Karpas-422 (cell line): Measurements from ENCODE around the gene MAN2A2. TPM values are rescaled to one million over a fixed set of nuclear protein-coding genes. Genes with fewer than 3 reads are reported as not detected.
A peak's percentile ranks its signal among the peaks of the same experiment; 100 is the strongest.
"Not testable (repeated sequence)": the region's sequence is repeated elsewhere in the genome, so short reads cannot be mapped to it uniquely, and the experiment has no call there.

Source experiments
- DNase-seq: peaks from one replicate; pipeline ENCODE4 v3.0.0-alpha.2; 2015
- H2AFZ ChIP-seq: fragments of 200-600 bp; sonication (generic); 2 replicates; pipeline ENCODE4 v1.6.1; 2014; ENCODE audit warnings: antibody characterized with exemption, low read length, mixed read lengths
- H3K27ac ChIP-seq: fragments of 200-600 bp; sonication (generic); 2 replicates; pipeline ENCODE4 v1.5.1; 2014; ENCODE audit warnings: mild to moderate bottlenecking, low read length, moderate library complexity
- H3K27me3 ChIP-seq: fragments of 200-600 bp; sonication (generic); 2 replicates; pipeline ENCODE4 v1.6.1; 2014; ENCODE audit warnings: low read length, mixed read lengths
- H3K36me3 ChIP-seq: fragments of 200-600 bp; sonication (generic); 2 replicates; pipeline ENCODE4 v1.6.1; 2014; ENCODE audit warnings: low read length, mixed read lengths; ENCODE audit not compliant: insufficient read depth
- H3K4me1 ChIP-seq: fragments of 200-600 bp; sonication (generic); 2 replicates; pipeline ENCODE4 v1.6.1; 2014; ENCODE audit warnings: mild to moderate bottlenecking, low read length, mixed read lengths
- H3K4me2 ChIP-seq: fragments of 200-600 bp; sonication (generic); 2 replicates; pipeline ENCODE4 v1.6.1; 2014; ENCODE audit warnings: low read length, low read depth, mild to moderate bottlenecking; ENCODE audit not compliant: poor library complexity, severe bottlenecking
- H3K4me3 ChIP-seq: fragments of 200-600 bp; sonication (generic); 2 replicates; pipeline ENCODE4 v1.5.1; 2014; ENCODE audit warnings: mild to moderate bottlenecking, antibody characterized with exemption, low read length, mixed read lengths
- H3K79me2 ChIP-seq: fragments of 200-600 bp; sonication (generic); 2 replicates; pipeline ENCODE4 v1.6.1; 2014; ENCODE audit warnings: mild to moderate bottlenecking, low read length, mixed read lengths
- H3K9ac ChIP-seq: fragments of 200-600 bp; sonication (generic); 2 replicates; pipeline ENCODE4 v1.6.0; 2014; ENCODE audit warnings: low read length
- H3K9me2 ChIP-seq: fragments of 200-600 bp; sonication (generic), shearing (Covaris generic); replicated peaks from 2 replicates; pipeline ENCODE4 v1.6.0; 2014; ENCODE audit warnings: mild to moderate bottlenecking, low read length, moderate library complexity; ENCODE audit not compliant: insufficient read depth
- H3K9me3 ChIP-seq: fragments of 300-700, 200-600 bp; sonication (generic); 2 replicates; pipeline ENCODE4 v1.6.1; 2014; ENCODE audit warnings: low read length, mixed read lengths
- H4K20me1 ChIP-seq: fragments of 200-600 bp; sonication (generic); 2 replicates; pipeline ENCODE4 v1.6.1; 2014; ENCODE audit warnings: mild to moderate bottlenecking, antibody characterized with exemption, low read length, low read depth; ENCODE audit not compliant: insufficient read depth
- total RNA-seq: library from RNA; depleted of rRNA; stranded (reverse); fragments of >200 nt; shearing (Covaris generic); gene quantifications from 2 replicates; pipeline ENCODE4 v1.2.3, GENCODE V29; 2014; ENCODE audit warnings: low replicate concordance

MAN2A2 gene
- total RNA-seq, 1 experiment from 2014 or later: 60.8 TPM

- Histone ChIP-seq H3K4me2 (peak overlapping the region; percentile 95), H3K9me2 (no peaks in the 10 kb centered on the region), H3K4me3 (no peak overlapping the region; the same call in 1 of the 2 replicates), H3K4me1 (peaks cover 41% of the 10 kb centered on the region), H3K79me2 (peaks cover 32% of the 10 kb centered on the region), H3K27ac (peak overlapping the region; percentile 85), H3K27me3 (no peaks in the 10 kb centered on the region), H3K9ac (peak overlapping the region; percentile 87), H2AFZ (no peak overlapping the region), H3K36me3 (no peaks in the 10 kb centered on the region; the same call in 1 of the 2 replicates), H4K20me1 (no peaks in the 10 kb centered on the region), H3K9me3 (no peaks in the 10 kb centered on the region)
- no peak for DNase-seq
Observed at GRCh38 chr15:90873998-90874605, 29.0 kb upstream of the MAN2A2 start.

DNA sequence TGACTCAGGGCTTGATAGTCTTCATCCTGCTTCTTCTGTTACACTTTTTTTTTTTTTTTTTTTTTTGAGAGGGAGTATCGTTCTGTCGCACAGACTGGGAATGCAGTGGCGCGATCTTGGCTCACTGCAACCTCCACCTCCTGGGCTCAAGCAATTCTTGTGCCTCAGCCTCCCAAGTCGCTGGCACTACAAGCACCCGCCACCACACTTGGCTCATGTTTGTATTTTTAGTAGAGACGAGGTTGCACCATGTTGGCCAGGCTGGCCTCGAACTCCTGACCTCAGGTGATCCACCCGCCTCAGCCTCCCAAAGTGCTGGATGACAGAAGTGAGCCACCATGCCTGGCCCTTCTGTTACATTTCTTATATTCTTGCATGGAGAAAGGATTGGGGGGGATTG lies 28.1 kb upstream of the MAN2A2 start:
- H3K79me2 ChIP-seq: peaks cover 32% of the 10 kb centered on the region
- not testable (repeated sequence) for DNase-seq

DNA sequence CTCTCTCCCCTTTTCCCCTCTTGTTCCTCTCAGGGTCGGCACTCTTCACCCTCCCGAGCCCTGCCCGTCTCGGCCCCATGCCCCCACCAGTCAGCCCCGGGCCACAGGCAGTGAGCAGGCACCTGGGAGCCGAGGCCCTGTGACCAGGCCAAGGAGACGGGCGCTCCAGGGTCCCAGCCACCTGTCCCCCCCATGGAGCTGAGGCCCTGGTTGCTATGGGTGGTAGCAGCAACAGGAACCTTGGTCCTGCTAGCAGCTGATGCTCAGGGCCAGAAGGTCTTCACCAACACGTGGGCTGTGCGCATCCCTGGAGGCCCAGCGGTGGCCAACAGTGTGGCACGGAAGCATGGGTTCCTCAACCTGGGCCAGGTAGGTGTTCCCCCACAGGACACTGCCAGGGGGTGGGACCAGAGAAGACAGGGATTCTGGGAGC lies 27.5 kb upstream of the MAN2A2 start:
- peaks cover 32% of the 10 kb centered on the region for H3K79me2 ChIP-seq
- H3K36me3 ChIP-seq: no peaks in the 10 kb centered on the region; the same call in 1 of the 2 replicates

More for the DNA sequence above, 28.1 kb upstream of the MAN2A2 start:
- not testable (repeated sequence) for H3K4me3 ChIP-seq, H3K9me2 ChIP-seq, H3K4me2 ChIP-seq, H3K36me3 ChIP-seq, H3K27me3 ChIP-seq, H3K27ac ChIP-seq, H3K9ac ChIP-seq, H3K9me3 ChIP-seq, H4K20me1 ChIP-seq, H2AFZ ChIP-seq
- H3K4me1 ChIP-seq: peaks cover 32% of the 10 kb centered on the region

DNA sequence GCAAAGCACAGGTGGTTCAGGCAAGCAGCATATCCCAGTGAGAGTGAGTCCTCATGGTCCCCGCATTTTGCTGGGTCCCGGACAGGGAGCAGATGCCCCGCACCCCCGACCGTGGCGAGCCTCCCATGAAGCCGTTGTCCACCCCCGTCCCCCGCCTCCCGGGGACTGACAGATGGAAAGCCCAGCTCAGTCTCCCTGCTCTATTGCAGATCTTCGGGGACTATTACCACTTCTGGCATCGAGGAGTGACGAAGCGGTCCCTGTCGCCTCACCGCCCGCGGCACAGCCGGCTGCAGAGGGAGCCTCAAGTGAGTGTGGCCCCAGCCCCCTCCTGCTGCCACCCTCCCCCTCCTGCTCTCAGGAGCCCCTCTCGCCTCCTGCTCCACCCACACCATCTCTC lies 27.1 kb upstream of the MAN2A2 start:
- no peak overlapping the region for H3K4me3 ChIP-seq
- no peaks in the 10 kb centered on the region for H3K9me2 ChIP-seq
- peaks cover 32% of the 10 kb centered on the region for H3K79me2 ChIP-seq
- H3K9me3 ChIP-seq: no peaks in the 10 kb centered on the region
- H2AFZ ChIP-seq: no peak overlapping the region
- no peak overlapping the region for H3K9ac ChIP-seq
- H3K4me1 ChIP-seq: peaks cover 21% of the 10 kb centered on the region
- no peak overlapping the region for H3K27ac ChIP-seq
- H3K36me3 ChIP-seq: no peaks in the 10 kb centered on the region; the same call in 1 of the 2 replicates
- H4K20me1 ChIP-seq: no peaks in the 10 kb centered on the region
- H3K4me2 ChIP-seq: no peak overlapping the region
- no peaks in the 10 kb centered on the region for H3K27me3 ChIP-seq
- no peak for DNase-seq

More for the DNA sequence above, 27.5 kb upstream of the MAN2A2 start:
- H4K20me1 ChIP-seq: no peaks in the 10 kb centered on the region
- H3K4me2 ChIP-seq: no peak overlapping the region
- no peak overlapping the region for H3K9ac ChIP-seq
- H3K4me3 ChIP-seq: no peak overlapping the region
- H2AFZ ChIP-seq: no peak overlapping the region
- peaks cover 26% of the 10 kb centered on the region for H3K4me1 ChIP-seq
- no peaks in the 10 kb centered on the region for H3K9me3 ChIP-seq
- H3K27me3 ChIP-seq: no peaks in the 10 kb centered on the region
- H3K27ac ChIP-seq: no peak overlapping the region
- no peaks in the 10 kb centered on the region for H3K9me2 ChIP-seq
- DNase-seq: no peak

DNA sequence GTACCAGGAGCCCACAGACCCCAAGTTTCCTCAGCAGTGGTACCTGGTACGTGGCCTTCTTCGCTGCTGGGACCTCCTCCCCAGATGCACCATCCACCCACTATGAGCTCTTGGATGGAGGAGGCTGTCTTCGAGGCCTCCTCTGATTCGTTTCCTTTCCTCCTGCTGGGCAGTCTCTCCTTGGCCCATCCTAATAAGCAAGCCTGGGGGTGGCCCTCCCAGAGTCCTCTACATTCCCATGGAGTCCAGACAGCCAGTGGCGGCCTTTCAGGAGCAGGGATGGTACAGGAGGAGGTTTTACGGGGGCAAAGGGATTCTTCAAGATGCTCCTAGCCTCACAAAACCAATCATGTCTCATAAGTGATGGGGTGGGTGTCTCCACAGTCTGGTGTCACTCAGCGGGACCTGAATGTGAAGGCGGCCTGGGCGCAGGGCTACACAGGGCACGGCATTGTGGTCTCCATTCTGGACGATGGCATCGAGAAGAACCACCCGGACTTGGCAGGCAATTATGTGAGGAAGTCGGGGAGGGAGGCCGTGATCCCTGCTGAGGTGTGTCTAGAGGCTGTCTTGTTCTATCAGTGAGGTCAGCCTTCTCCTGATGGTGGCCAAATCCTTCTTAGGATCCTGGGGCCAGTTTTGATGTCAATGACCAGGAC lies 26.5 kb upstream of the MAN2A2 start:
- H3K9me2 ChIP-seq: no peaks in the 10 kb centered on the region
- no peaks in the 10 kb centered on the region for H3K9me3 ChIP-seq
- no peaks in the 10 kb centered on the region for H3K27me3 ChIP-seq
- peaks cover 32% of the 10 kb centered on the region for H3K79me2 ChIP-seq
- H3K27ac ChIP-seq: no peak overlapping the region
- H2AFZ ChIP-seq: no peak overlapping the region
- DNase-seq: no peak
- H3K9ac ChIP-seq: no peak overlapping the region
- H3K4me1 ChIP-seq: peaks cover 21% of the 10 kb centered on the region
- no peaks in the 10 kb centered on the region for H4K20me1 ChIP-seq
- H3K4me2 ChIP-seq: no peak overlapping the region
- H3K36me3 ChIP-seq: no peaks in the 10 kb centered on the region; the same call in 1 of the 2 replicates
- no peak overlapping the region for H3K4me3 ChIP-seq

DNA sequence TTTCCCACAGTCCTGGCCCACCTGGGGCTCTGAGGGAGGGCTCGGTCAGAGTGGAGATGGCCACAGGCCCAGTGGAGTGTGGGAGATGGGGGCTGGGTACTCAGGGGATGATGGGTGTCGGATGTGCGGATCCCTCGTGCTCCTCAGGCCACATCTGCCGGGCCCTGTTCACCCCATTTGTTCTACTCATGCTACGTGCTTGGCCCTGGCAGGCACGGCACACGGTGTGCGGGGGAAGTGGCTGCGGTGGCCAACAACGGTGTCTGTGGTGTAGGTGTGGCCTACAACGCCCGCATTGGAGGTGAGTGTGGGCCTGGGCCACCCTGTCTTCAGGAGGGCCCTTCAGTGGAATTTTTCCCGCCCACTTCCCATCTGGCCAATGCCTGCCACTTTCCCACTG lies 25.8 kb upstream of the MAN2A2 start:
- Histone ChIP-seq H3K9me2 (no peaks in the 10 kb centered on the region), H3K27me3 (no peaks in the 10 kb centered on the region), H4K20me1 (no peaks in the 10 kb centered on the region), H3K36me3 (no peaks in the 10 kb centered on the region; the same call in 1 of the 2 replicates), H3K27ac (no peak overlapping the region), H3K9me3 (no peaks in the 10 kb centered on the region), H2AFZ (no peak overlapping the region), H3K4me3 (no peak overlapping the region), H3K4me2 (no peak overlapping the region), H3K9ac (no peak overlapping the region), H3K4me1 (peaks cover 27% of the 10 kb centered on the region), H3K79me2 (peaks cover 29% of the 10 kb centered on the region)
- DNase-seq: no peak

DNA sequence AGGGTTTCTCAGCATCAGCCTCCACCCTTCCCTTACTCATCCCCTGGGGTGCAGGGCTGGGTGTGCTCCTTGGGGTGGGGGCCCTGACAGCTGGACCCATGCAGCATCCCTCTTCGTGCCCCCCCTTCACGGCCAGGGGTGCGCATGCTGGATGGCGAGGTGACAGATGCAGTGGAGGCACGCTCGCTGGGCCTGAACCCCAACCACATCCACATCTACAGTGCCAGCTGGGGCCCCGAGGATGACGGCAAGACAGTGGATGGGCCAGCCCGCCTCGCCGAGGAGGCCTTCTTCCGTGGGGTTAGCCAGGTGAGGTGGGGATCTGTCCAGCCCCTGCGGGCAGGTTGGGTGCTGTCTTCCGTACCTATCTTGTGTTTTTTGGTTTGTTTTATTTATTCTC lies 25.1 kb upstream of the MAN2A2 start:
- Histone ChIP-seq H3K27ac (no peak overlapping the region), H3K9ac (no peak overlapping the region), H3K4me1 (peaks cover 27% of the 10 kb centered on the region), H3K9me2 (no peaks in the 10 kb centered on the region), H3K27me3 (no peaks in the 10 kb centered on the region), H4K20me1 (no peaks in the 10 kb centered on the region), H3K79me2 (peaks cover 22% of the 10 kb centered on the region), H3K36me3 (no peaks in the 10 kb centered on the region; the same call in 1 of the 2 replicates), H3K9me3 (no peaks in the 10 kb centered on the region), H3K4me2 (no peak overlapping the region), H2AFZ (no peak overlapping the region), H3K4me3 (no peak overlapping the region)
- DNase-seq: no peak

DNA sequence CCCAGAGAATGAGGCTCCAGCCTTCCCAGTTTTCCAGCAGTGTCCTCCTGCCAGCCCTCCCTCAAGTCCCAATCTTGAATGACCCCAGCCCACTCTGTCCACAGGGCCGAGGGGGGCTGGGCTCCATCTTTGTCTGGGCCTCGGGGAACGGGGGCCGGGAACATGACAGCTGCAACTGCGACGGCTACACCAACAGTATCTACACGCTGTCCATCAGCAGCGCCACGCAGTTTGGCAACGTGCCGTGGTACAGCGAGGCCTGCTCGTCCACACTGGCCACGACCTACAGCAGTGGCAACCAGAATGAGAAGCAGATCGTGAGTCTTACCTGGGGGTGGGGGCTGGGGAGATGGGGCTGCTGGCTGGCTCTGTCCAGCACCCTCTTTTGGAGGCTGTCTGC lies 24.4 kb upstream of the MAN2A2 start:
- H3K9me2 ChIP-seq: no peaks in the 10 kb centered on the region
- H3K4me1 ChIP-seq: peaks cover 27% of the 10 kb centered on the region
- H3K79me2 ChIP-seq: peaks cover 15% of the 10 kb centered on the region
- H3K4me3 ChIP-seq: no peak overlapping the region
- H3K9me3 ChIP-seq: no peaks in the 10 kb centered on the region
- no peak overlapping the region for H3K4me2 ChIP-seq
- no peak for DNase-seq
- no peak overlapping the region for H3K9ac ChIP-seq
- no peaks in the 10 kb centered on the region; the same call in 1 of the 2 replicates for H3K36me3 ChIP-seq
- no peaks in the 10 kb centered on the region for H3K27me3 ChIP-seq
- no peak overlapping the region for H2AFZ ChIP-seq
- H4K20me1 ChIP-seq: no peaks in the 10 kb centered on the region
- H3K27ac ChIP-seq: no peak overlapping the region
